Measurements from ENCODE around the gene SSX7.
"Not testable (repeated sequence)": the region's sequence is repeated elsewhere in the genome, so short reads cannot be mapped to it uniquely, and the experiment has no call there.

The SSX7 gene, protein sequence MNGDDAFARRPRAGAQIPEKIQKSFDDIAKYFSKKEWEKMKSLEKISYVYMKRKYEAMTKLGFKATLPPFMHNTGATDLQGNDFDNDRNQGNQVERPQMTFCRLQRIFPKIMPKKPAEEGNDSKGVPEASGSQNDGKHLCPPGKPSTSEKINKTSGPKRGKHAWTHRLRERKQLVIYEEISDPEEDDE

DNA sequence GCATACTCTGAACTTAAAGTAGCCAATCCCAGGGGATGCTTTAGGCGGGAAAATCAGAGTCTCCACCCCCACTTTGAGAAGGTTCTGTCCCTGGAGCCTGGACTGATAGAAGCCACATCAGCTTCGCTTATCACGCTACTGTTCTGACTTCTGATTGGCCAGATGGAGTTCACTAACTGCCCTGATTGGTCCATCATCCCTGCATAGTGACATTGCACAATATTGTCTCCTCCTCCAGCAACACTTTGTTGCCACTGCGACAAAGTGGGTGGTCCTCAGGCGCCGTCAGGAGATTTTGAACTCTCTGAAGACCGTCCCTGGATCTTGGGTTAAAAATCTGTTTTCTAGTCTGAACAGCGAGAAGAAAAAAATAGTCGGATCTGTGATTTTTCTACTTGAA is at the start of gene SSX7:
Gene SSX7 (minus strand): TSS at position 101 of the 400 bp plus-strand sequence. CDS start 1,428 bp downstream, outside the sequence.
- not testable (repeated sequence) for FAIRE-seq

DNA sequence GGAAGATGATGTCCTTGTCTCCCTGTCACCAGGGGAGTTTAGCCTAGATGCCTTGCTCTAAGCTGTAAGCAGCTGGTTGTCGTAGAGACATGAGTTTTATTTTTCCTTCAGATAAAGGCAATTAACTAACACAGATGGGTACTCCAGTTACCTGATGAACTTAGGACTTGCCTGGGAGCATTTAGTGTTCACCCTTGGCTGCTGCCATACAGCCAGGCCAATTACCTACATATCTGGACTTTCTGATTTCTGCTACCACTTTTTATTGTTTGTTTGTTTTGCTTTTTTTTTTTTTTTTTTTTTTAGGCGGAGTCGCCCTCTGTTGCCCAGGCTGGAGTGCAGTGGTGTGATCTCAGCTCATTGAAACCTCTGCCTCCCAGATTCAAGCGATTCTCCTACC is 37.3 kb upstream of the SSX7 start:
- not testable (repeated sequence) for DNase-seq (ENCODE audit: insufficient read length, low spot score); FAIRE-seq

More for the DNA sequence above, at the start of gene SSX7:
- not testable (repeated sequence) for DNase-seq (ENCODE audit: insufficient read length, low spot score)

DNA sequence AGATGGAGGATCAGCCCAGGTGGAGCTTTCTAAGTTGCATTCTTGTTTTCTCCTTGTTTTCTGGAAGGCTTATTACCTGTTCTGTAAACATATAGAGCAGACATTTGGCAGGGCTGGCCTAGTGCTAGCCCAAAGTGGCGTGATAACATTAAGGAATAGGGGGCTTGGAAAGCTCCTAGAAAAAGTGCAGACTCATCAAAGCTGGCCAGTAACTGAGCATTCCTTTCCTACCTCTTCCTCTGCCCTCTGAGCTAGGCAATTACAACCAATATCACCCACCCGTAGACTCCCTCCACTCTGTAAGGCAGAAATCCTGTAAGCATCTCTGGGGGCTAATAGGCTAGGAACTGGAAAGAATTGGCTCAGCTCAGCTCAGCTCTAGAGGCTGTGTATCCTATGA is 7.5 kb upstream of the SSX7 start:
- FAIRE-seq; DNase-seq (ENCODE audit: insufficient read length, low spot score): not testable (repeated sequence)

DNA sequence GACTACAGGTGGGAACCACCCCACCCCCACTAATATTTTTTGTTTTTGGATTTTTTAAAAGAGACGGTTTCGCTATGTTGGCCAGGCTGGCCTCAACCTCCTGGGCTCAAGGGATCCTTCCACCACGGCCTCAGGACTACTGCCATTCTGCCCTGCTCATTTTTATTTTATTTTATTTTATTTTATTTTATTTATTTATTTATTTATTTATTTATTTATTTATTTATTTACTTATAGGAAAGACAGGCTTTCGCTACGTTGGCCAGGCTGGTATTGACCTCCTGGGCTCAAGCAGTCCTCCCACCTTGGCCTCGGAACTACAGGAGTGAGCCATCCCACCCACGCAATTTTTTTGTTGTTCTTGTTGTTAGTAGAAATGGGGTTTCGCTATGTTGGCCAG is 775 bp upstream of the SSX7 start:
- not testable (repeated sequence) for DNase-seq (ENCODE audit: insufficient read length, low spot score); FAIRE-seq

DNA sequence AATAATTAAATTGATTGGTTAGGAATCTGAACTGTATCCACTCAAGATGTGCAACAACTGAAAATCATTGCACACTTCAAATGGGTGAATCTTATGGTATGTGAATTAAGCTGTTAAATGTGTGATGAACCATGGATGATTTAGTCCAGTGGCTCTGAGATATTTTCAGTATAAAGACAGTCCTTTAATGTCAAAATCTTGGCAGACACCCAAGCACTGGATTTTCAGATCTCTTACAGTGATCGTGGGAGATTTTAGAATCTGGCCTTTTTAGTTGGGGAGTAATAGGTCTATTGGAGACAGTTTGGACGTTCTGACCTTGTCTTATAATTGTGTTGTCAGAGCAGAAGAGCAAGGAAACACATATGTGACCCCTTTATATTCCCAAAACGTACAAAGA is 4.0 kb downstream of the SSX7 start:
- not testable (repeated sequence) for DNase-seq (ENCODE audit: insufficient read length, low spot score); FAIRE-seq

DNA sequence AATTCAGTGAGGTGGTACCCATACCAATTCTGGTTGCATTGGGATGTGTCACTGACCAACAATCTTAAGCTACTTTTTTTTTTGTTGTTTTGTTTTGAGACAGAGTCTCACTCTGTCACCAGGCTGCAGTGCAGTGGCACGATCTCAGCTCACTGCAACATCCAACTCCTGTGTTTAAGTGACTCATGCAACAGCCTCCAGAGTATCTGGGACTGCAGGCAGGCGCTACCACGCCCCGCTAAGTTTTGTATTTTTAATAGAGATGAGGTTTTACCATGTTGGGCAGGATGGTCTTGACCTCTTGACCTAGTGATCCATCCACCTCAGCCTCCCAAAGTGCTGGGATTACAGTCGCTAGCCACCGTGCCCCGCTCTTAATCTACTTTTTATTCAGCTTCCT is 5.7 kb downstream of the SSX7 start:
- FAIRE-seq; DNase-seq (ENCODE audit: insufficient read length, low spot score): not testable (repeated sequence)

- DNase-seq (ENCODE audit: insufficient read length, low spot score); FAIRE-seq: not testable (repeated sequence)
Measured at GRCh38 chrX:52628483-52628882, 26.2 kb downstream of the SSX7 start.

DNA sequence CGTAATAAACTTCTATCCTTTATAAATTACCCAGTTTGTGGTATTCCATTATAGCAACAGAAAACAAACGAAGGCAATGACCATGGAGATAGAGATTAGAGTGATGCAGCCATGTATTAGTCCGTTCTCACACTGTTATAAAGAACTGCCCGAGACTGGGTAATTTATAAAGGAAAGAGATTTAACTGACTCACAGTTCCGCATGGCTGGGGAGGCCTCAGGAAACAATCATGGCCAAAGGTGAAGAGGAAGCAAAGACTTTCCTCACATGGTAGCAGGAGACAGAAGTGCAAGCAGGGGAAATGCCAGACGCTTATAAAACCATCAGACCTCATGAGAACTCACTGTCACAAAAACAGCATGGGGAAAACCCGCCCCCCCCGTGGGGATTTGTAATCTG is 34.0 kb downstream of the SSX7 start:
- not testable (repeated sequence) for DNase-seq (ENCODE audit: insufficient read length, low spot score); FAIRE-seq

- DNase-seq (ENCODE audit: insufficient read length, low spot score), result no peak
- FAIRE-seq, result no peak
Measured at GRCh38 chrX:52608961-52609360, 45.7 kb downstream of the SSX7 start.

GRCh38 chrX:52603151-52603550 is 51.5 kb downstream of the SSX7 start:
- not testable (repeated sequence) for FAIRE-seq; DNase-seq (ENCODE audit: insufficient read length, low spot score)

GRCh38 chrX:52598886-52599285 is 55.8 kb downstream of the SSX7 start:
- DNase-seq (ENCODE audit: insufficient read length, low spot score) (no peak), FAIRE-seq (no peak)

- DNase-seq (ENCODE audit: insufficient read length, low spot score), result no peak
- no peak for FAIRE-seq
Measured at GRCh38 chrX:52594658-52595057, 60.0 kb downstream of the SSX7 start.
